NCI-H2227 treated with DMSO at 0.1 percent for 48 hours (cell line): Measurements from ENCODE around the gene DHRS3.
"Not testable (repeated sequence)": the region's sequence is repeated elsewhere in the genome, so short reads cannot be mapped to it uniquely, and the experiment has no call there.

ENCODE experiments used
- DNase-seq: peaks from one replicate; lab custom pipeline; 2025; lab: John Stamatoyannopoulos, UW

DHRS3 gene

DNA sequence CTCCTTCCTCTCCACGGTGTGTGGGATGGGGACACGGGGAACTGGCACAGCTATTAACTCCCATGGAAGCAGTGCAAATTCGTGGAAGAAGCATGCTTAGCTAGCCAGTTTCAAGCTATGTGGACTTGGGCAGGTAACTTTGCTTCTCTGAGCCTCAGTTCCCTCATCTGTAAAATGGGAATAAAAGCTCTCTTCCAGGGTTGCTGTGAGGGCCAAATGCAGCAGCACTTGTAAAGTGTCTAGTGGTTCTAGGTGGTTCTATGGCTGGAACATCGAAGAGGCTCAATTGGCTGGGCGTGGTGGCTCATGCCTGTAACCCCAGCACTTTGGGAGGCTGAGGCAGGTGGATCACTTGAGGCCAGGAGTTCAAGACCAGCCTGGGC is 43.3 kb downstream of the DHRS3 start:
- DNase-seq, result no peak

DNA sequence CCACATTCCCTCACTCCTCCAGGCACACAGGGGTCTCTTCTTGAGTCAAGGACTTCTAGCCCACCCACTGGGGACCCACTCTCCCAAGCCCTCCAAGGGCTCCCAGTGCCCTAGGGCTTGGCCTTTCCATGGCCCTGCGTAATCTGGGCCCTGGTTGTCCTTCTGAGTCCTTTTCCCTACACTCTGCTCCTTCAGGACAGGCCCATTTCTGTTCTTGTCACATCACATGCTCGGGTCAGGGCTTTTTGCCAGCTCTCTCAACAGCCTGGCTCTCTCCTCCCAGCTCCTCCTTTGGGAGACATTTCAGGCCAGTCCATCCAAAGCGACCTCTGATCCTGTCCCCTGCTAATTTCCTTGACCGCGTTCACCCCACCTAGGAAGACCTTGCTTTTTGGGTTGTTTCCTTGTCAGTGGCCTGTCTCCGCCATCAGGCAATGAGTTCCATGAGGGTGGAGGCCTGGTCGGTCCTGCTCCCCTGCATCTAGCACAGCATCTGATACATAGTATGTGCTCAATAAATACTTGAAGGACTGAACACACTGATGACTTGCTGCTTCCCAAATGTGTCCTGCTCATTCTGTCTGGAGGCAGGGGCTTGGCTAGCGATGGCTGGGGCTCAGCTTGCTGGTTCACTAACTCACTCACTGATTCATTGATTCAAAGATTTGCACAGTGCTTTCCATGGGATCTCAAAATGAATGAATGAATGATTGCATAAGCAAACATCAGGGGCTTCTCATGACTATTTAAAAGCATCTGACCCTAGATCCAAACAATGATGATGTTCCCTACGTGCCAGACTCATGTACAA is 44.8 kb downstream of the DHRS3 start:
- DNase-seq, result no peak

DNA sequence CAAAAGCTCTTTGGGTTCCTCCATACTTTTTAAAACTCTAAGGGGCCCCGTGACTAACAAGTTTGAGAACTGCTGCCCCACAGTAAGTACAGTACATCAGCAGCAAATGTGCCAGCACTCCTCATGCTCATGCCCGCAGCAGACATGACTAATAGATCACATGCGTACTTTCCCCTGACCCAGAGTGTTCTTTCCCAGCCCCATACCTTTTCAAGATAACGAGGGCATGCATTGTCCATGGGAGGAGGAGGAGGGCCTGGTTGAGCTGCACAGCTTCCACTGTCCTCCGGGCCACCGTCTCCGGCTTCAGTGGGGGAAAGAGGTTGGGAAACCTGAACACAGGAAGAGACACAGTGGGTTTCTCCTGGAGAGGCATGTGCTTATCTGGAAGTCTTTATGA is 45.5 kb downstream of the DHRS3 start:
- no peak for DNase-seq

DNA sequence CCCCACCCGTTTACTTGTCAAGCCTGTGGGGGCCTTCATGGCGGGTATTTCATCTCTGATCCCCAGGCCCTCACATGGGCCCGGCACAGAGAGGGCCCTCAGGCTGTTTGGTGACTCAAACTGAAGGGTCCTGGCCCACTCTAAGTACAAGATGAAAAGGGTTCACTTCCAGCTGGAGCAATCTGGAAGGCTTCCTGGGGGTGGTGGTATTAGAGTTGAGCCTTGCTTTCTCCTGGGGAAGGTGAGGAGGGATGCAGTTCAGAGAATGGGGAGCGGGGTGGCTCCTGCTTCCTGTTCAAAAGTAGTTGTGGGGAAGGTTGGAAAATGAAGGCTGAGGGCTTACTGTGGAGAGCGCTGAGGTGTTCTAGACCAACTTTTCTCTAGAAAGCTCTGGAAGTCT is 47.7 kb downstream of the DHRS3 start:
- no peak for DNase-seq

DNA sequence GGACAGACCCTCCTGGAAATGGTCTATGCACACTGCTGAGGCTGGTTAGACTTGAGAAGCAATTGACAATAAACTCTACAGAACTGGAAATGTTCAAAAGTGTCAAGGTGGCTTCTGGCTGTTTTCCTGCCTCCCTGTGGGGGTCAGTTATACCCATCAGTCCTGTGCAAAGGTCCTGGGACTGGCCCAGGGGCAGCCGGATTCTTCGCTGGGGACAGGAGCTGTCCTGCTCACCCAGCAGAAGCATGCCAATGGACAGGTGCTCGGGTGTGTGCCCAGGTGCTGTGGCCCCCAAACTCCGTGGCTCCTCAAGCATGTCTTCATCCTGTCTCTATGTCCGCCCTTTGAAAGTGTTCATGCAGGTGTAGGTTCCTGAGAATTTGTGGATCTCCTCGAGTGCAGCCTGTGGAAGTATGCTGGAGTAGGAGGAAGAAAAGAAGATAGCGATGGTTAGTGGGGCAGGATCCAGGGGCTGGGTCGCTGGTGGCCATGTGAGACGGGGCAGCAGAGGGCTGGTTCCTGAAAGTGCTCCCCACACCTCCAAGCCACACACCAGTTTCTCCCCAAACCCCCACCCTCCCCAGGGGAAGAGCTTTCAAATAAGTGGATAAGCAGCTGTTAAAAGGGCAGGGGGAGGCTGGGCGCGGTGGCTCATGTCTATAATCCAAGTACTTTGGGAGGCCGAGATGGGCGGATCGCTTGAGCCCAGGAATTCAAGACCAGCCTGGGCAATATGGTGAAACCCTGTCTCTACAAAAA is 49.8 kb downstream of the DHRS3 start:
- no peak for DNase-seq

DNA sequence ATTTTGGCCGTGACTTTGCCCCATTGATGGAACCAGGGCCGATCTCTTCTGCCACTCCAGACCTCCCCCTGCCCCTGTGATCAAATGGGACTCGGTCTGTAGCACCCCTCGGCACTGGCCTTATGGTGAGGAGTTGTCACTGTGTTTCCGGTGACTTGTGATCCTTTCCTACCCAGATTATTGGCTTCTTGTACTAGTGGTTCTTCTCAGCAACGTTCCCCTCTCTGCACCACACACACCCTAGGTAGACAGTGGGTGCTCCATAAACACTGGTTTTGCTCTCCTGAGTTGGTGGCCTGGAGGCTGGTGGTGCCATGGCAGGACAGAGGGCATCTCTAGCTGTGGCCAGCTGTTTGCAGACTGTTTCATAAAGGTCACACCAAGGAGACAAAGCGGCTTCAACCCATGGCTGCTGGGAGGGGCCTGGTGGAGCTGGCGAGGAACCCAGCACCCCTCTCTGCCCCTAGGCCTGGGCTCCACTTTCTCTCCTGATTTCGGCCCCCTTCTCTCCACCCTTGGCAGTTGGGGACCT is 50.7 kb downstream of the DHRS3 start:
- DNase-seq, result no peak

DNA sequence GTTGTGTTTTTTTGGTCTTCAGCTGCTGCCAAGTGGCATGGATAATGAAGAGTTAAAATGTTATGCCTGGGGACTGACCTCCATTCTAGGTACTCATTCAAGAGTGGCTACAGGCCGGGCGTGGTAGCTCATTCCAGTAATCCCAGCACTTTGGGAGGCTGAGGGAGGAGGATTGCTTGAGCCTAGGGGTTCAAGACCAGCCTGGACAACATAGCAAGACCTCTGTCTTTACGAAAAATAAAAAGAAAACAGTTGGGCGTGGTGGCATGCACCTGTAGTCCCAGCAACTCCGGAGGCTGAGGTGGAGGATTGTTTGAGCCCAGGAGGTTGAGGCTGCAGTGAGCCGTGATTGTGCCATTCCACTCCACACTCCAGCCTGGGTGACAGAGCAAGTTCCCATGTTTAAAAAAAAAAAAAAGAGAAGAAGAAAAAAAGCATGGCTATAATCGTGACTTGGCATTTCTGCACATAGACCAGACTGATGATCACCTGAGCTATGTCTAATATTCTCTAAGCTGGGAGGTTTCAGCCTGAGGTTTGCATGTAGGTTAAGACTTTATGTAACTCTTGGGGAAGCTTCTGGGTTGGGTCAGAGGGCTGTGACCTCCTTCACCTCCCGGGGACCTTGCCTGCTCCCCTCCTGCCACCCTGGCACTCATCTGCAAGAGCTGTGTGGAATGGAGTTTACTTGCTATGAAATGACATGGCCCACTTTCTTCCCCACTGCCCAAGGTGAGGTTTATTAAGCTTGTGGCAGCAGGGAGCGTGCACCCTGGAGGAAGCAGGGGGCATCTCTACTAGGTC is 51.3 kb downstream of the DHRS3 start:
- DNase-seq, result no peak

DNA sequence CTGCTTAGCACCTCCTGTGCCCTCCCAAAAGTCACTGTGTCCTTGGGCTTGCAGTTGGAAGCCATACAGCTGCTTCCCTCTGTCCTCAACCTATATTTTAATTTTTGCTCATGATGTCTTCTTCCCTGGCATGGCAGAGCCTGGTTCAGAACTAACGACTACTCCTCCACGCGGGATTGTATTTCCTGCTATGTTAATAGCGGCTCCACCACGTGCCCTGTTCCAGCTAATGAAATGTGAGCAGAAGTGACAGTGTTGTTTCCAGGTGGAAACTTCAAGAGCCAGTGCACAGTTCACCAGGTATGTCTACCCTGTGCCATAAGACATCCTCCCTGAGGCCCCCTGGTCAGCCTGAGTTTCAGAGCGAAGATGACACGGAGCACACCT is 52.1 kb downstream of the DHRS3 start:
- DNase-seq, result no peak

DNA sequence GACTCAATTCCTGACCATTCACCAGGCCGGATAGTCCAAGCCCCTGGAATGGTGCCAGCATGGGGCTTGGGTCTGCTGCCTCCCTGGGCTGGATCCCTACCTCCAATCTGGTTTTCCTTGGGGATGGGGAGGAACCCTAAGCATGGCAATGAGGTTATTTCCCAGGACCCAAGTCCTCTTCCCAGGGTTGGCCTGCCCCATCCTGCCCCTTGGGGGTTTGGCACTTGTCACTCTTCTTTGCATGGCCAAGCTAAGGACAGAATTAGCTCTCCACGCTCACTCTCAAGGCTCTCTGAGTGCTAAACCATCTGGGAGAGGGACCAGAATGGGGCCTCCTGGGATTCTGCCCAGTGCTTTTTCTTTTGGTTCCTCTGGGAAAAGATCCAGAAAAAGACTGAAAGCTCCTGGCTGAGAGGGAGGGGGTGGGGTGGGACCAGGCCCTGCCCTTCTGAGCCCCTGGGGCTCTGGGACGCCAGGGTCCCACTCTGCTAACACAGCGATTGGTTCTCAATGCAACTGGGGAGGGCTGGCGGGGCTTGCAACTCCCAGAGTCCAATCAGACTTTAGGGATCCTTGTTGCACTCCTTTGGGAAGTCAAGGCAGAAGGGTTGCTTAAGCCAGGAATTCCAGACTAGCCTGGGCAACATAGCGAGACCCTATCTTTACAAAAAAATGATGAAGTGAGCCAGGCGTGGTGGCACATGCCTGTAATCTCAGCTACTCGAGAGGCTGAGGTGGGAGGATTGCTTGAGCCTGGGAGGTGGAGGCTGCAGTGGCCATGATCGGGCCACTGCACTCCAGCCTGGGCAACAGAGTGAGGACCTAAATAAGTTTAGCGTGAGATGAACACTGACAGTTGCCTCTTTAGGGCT is 52.7 kb downstream of the DHRS3 start:
- no peak for DNase-seq

DNA sequence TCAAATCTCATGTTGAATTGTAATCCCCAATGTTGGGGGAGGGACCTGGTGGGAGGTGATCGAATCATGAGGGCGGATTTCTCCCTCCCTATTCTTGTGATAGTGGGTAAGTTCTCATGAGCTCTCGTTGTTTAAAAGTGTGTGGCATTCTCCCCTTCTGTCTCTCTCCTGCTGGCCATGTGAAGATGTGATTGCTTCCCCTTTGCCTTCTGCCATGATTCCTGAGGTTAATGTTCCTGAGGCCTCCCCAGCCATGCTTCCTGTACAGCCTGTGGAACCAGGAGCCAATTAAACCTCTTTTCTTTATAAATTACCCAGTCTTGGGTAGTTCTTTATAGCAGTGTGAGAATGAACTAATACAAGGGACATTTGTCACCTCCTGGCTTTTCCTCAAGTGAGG is 53.8 kb downstream of the DHRS3 start:
- DNase-seq, result not testable (repeated sequence)

DNA sequence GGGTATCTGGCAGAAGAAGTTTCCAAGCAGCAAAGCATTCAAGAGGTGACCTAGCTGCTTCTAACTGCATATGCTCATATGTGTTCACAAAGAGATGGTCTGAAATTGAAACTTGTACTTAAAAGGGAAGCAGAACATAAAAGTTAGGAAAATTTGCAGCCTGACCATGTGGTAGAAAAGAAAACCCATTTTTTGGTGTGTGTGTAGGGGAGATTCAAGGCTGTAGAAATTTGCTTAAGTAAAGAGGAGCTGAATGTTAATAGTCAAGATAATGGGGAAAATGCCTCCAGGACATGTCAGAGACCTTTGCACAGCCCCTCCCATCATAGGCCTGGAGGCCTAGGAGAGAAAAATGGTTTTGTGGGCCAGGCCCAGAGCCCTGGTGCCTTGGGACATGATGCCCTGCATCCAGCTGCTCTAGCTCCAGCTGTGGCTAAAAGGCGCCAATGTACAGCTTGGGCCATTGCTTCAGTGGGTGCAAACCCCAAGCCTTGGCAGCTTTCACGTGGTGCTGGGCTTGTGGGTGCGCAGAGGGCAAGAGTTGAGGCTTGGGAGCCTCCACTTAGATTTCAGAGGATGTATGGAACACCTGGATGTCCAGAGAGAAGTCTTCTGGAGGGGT is 54.9 kb downstream of the DHRS3 start:
- no peak for DNase-seq

DNA sequence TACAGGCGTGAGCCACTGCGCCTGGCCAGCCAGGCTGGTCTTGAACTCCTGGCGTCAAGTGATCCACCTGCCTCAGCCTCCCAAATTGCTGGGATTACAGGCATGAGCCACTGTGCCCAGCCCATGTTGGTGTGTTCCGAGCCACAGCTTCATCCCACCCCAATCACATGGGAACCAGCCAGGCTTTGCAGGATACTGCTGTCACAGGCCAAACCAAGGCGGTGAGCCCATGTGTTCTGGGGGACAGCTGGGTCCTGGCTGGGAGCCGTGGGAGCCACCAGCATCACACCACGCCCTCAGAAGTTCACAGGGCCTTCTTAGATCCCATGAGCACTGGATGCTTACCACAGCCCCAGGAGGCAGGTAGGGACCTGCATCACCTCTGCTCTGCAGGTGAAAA is 56.9 kb downstream of the DHRS3 start:
- no peak for DNase-seq

DNA sequence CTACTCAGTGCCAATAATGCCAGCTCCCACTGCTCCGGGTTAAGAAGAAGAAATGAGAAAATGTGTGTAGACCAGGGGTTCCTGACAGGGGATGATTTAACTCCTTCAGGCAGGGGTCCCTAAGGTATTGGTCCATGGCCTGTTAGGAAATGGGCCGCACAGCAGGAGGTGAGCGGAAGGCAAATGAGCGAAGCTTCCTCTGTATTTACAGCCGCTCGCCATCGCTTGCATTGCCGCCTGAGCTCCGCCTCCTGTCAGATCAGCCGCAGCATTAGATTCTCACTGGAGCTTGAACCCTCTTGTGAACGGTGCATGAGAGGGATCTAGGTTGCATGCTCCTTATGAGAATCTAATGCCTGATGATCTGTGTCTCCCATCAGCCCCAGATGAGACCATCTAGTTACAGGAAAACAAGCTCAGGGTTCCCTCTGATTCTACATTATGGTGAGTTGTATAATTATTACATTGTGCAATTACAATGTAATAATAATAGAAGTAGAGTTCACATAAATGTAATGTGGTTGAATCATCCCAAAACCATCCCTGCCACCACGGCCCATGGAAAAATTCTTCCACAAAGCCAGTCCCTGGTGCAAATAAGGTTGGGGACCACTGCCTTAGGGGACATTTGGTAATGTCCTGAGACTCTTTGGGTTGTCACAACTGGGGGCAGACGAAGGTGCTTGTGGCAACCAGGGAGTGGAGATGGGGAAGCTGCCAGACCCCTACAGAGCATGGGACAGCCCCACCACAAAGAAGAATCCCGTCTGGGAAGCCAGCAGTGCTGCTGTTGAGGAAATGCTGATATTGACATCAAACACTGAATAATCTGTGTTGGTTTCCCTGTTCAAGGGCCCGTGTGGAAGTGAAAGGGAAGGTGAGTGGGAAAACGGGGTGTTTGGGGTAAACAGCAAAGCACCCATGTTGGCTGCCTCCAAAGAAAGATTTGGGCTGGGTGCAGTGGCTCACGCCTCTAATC is 60.8 kb downstream of the DHRS3 start:
- no peak for DNase-seq

DNA sequence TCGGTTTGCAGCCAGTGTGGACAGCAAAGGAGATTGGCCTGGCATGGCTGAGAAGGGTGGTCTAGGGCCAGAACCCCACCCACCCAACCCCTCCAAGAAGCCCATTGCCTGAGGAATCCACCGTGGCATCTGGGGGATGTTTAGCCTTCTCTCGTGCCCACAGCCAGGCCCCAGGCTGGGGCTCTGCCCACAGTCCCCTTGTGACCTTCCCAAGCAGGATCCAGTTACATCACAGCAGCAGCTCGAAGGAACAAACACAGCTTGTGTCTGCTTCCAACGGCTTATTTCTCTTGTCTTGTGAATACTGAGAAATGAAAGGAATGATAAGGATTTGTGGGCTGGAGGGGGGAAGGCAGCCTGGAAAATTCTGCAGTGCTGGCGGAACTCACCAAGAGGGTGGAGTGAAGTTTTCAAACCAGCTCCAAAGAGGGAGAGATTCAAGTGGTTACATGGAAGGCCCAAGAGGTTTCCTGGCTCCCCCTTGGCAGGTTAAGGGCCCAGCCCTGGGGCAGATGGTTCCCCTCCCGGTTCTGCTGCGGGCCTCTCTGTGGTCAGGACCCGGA is 61.6 kb downstream of the DHRS3 start:
- no peak for DNase-seq

DNA sequence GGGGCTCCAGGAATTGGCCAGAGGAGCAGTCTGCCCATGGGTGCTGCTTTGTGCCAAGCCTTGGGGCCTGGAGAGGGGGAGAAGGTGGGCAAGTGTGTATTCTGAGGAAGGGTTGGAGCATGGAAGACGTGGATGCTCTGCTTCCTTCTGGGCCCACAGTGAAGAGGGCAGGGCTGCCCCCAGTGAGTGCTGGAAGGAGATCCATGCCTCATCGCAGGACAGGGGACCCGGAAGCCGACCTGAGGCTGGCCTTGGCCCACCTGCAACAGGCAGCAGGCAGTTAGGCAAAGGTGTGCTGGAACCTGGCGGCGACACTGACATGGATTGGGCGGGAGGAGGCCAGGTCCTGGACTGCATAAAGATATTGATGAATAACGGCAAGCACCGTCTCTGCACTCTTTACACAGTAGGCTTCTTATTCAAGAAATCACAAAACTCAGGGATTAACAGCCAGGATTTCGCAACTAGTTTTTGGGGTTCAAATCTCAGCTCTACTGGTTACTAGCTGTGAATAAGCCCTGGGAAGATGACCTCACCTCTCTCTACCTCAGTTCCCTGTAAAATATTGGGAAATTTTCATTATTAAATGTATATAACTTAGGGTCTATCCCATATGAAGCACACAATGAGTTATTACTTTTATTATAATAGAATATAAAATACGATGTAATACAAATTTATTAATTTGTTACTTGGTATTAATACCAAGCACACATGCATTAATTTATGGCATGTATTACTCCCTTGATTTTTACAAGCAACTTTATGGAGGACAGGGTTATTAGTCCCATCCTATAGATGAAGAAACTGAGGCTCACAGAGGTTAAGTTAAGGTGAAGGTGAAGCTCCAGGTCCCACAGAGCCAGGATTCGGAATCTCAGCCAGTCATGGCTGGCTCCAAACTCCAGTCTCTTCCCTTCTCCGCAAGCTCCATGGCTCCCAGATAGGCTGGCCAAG is 62.3 kb downstream of the DHRS3 start:
- no peak for DNase-seq

DNA sequence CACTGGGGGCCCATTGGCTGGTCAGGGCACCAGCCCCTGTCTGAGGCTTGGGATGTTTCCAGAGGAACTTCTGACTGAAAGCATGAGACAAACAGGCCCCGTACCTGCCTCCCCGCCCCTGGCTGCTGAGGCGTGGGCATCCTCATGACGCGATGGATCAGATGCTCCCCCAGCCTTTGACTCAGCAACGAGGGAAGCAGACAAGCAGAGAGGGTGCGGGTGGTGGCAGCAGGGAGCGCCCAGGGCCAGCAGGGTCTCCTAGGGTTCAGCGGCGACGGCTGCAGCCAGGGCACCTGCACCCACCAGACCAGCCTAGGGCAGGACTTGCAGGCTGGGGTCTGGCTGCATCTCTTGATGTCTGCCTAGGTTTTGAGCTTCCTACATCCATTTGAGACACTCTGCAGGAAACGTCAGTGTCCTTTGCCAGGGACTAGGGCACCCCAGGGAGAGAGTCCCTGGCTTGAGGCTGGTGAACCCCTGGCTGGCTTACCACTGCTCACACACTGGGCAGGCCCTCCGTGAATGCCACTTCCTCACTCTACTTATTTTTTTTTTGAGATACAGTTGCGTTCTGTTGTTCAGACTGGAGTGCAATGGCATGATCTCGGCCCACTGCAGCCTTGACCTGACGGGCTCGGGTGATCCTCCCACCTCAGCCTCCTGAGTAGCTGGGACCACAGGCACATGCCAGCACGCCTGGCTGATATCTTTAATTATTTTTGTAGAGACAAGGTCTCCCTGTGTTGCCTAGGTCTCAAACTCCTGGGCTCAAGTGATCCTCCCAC is 63.3 kb downstream of the DHRS3 start:
- no peak for DNase-seq

DNA sequence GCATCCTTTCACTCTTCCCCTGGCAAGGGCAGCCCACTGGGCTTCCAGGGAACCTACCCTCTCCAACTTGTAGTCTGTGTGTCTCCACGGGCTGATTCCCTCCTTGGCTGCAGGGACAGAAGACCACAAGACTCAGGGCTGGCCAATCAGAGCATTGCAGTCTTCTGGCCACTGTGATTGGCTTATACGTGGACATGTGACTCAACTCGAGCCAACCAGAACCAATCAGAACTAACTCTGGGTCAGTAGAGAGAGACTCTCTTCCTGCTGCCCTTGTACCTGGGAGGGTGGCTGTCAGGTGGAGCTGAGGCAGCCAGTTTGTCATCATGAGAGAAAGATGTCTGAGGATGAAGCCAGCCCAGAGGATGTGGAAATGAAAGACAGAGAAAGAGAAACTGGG is 64.0 kb downstream of the DHRS3 start:
- DNase-seq, result no peak
